Osteocyte (in vitro differentiated cells): ENCODE results near the gene PABPN1L. TPM values are rescaled to one million over a fixed set of nuclear protein-coding genes. Genes with fewer than 3 reads are reported as not detected.

Experiments used
- DNase-seq: peaks from one replicate; pipeline ENCODE4 v3.0.0; 2021; ENCODE audit warnings: mixed read lengths; ENCODE audit not compliant: unreplicated experiment; ENCODE audit errors: extremely low spot score
- H3K27ac Mint-ChIP-seq: one replicate; pipeline ENCODE4 v1.8.0; 2021; ENCODE audit warnings: mild to moderate bottlenecking, mixed read lengths; ENCODE audit not compliant: unreplicated experiment
- H3K27me3 Mint-ChIP-seq: one replicate; pipeline ENCODE4 v1.8.0; 2021; ENCODE audit warnings: mixed read lengths; ENCODE audit not compliant: unreplicated experiment
- H3K36me3 Mint-ChIP-seq: one replicate; pipeline ENCODE4 v1.8.0; 2021; ENCODE audit warnings: mixed read lengths; ENCODE audit not compliant: unreplicated experiment
- H3K4me1 Mint-ChIP-seq: one replicate; pipeline ENCODE4 v1.8.0; 2021; ENCODE audit warnings: mixed read lengths; ENCODE audit not compliant: unreplicated experiment
- H3K4me3 Mint-ChIP-seq: one replicate; pipeline ENCODE4 v1.8.0; 2021; ENCODE audit warnings: mild to moderate bottlenecking, moderate library complexity, mixed read lengths; ENCODE audit not compliant: unreplicated experiment
- H3K9me3 Mint-ChIP-seq: one replicate; pipeline ENCODE4 v1.8.0; 2021; ENCODE audit warnings: mixed read lengths; ENCODE audit not compliant: unreplicated experiment
- total RNA-seq: library from RNA; stranded (reverse); gene quantifications from 2 replicates; pipeline ENCODE4 v1.2.1, GENCODE V29; 2021
- TF ChIP-seq, protein P1 (sequence below): fragments of 200-600 bp; sonication (generic); IDR thresholded peaks from 2 replicates; pipeline ENCODE4 v1.5.0; 2021; ENCODE audit warnings: antibody characterized with exemption, mild to moderate bottlenecking, moderate library complexity

The PABPN1L gene
- total RNA-seq, 1 donor from 2014 or later, result not detected

DNA sequence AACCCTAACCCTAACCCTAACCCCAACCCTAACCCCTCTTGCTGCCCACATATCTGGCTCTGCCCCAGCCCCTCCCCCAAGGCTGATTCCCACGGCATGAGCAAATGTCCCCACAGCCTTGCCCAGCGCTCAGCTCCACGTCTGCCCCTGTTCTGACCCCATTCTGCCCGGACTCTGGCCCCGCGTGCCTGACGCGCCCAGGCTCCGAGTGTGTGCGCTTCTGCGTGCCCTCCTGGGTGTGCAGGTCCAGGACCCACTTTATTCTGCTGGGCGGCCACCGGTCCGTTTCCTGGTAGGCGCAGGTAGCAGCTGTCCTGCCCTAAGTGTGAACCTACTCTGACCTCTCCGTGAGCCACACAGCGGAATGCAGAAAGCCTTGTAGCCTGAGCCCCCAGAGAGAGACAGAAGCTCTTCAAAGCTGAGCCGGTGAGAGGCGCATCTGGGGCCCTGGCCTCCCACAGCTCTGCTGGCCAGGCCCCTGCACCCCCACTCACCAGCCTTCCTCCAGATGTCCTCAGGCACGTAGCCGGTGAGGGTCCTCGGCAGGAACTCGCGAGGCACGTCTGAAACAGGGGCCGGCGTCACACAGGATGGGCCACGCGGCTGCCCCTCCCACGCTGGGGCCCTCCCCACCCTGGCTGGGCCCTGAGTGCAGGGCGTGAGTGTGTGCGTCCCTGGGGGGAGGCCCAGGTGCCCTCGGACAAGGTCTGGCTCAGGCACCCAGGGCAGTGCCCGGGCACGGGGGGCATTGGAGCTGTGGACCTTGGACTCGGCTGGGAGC lies 14.0 kb upstream of the PABPN1L start:
- Mint-ChIP-seq H3K9me3 (no peaks in the 10 kb centered on the region), H3K27ac (no peak overlapping the region), H3K36me3 (no peaks in the 10 kb centered on the region), H3K27me3 (peaks cover 20% of the 10 kb centered on the region), H3K4me3 (no peak overlapping the region), H3K4me1 (no peaks in the 10 kb centered on the region)
- TF ChIP-seq, protein P1, sequence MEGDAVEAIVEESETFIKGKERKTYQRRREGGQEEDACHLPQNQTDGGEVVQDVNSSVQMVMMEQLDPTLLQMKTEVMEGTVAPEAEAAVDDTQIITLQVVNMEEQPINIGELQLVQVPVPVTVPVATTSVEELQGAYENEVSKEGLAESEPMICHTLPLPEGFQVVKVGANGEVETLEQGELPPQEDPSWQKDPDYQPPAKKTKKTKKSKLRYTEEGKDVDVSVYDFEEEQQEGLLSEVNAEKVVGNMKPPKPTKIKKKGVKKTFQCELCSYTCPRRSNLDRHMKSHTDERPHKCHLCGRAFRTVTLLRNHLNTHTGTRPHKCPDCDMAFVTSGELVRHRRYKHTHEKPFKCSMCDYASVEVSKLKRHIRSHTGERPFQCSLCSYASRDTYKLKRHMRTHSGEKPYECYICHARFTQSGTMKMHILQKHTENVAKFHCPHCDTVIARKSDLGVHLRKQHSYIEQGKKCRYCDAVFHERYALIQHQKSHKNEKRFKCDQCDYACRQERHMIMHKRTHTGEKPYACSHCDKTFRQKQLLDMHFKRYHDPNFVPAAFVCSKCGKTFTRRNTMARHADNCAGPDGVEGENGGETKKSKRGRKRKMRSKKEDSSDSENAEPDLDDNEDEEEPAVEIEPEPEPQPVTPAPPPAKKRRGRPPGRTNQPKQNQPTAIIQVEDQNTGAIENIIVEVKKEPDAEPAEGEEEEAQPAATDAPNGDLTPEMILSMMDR, result no peak
- DNase-seq, result no peak

DNA sequence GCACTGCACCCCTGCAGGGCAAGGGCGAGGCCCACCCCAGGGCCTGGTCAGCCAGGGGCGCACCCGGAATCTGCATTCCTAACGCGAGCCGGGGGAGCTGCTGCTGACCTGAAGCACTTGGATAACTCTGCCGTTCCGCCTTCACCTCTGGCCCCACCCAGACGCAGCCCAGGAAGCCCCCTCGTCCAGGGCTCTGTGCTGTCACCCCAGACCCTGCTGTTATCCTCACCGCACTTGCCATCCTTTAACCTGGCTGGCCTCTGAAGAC lies 13.3 kb upstream of the PABPN1L start:
- Mint-ChIP-seq H3K27me3 (peaks cover 22% of the 10 kb centered on the region), H3K4me1 (no peaks in the 10 kb centered on the region), H3K27ac (no peak overlapping the region), H3K36me3 (no peaks in the 10 kb centered on the region), H3K9me3 (no peaks in the 10 kb centered on the region), H3K4me3 (no peak overlapping the region)
- TF ChIP-seq, protein P1, result no peak
- DNase-seq, result no peak

DNA sequence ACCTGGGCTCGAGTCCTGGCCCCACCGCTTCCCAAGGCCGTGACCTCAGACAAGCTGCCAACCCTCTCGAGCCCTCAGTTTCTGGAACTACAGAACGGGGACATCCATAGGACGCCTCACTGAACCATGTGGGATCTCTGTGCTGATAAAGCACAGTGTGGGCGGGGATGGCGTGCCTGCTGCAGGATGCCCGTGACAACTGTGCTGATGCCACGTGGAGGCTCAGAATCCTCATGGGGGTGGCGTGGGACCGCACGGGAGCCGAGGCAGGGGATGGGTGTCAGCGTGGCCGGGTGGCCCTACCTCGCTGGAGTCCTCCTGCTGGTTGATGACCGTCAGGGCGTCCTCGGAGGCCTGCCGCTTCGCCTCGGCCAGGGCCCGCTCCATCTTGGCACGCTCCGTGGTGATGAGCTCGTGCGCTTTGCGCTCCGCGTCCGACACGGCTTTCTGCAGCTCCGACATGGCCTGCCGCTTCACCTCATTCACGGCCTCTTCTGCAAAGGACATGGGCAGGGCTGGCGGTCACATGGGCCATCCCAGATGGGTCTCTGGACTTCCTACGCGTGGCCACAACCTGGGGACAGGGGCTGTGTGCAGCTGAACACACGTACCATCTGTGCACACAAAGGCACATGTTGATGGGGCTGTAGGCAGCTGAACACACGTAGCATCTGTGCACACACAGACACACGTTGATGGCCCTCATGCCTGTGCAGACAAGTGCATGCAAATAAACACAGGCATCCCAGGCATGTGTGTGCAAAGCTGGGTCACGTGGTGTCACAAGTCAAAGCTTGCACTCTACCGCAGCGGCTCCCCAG lies 12.7 kb upstream of the PABPN1L start:
- no peaks in the 10 kb centered on the region for H3K36me3 Mint-ChIP-seq
- no peak overlapping the region for H3K4me3 Mint-ChIP-seq
- no peaks in the 10 kb centered on the region for H3K4me1 Mint-ChIP-seq
- TF ChIP-seq, protein P1, result no peak
- no peaks in the 10 kb centered on the region for H3K9me3 Mint-ChIP-seq
- DNase-seq, result no peak
- no peak overlapping the region for H3K27ac Mint-ChIP-seq
- H3K27me3 Mint-ChIP-seq, result peaks cover 22% of the 10 kb centered on the region

DNA sequence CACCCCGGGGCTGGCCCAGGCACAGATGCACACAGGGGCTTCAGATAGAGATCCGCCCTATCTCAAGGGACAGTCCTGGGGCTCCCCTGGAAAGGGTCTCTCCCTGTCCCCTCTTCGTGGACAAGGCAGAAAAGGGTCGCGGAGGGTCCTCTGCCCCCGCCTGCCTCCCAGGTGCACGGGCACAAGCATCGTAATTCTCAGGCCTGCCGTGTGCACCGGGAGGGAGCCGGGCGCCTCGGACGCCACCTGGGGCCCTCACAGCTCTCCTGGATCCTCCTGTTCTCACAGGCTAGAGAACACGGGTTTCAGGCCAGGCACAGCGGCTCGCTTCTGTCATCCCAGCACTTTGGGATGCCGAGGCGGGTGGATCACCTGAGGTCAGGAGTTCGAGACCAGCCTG lies 11.9 kb upstream of the PABPN1L start:
- H3K27me3 Mint-ChIP-seq, result peaks cover 22% of the 10 kb centered on the region
- H3K27ac Mint-ChIP-seq, result no peak overlapping the region
- H3K4me3 Mint-ChIP-seq, result no peak overlapping the region
- no peaks in the 10 kb centered on the region for H3K36me3 Mint-ChIP-seq
- no peak for DNase-seq
- no peaks in the 10 kb centered on the region for H3K9me3 Mint-ChIP-seq
- TF ChIP-seq, protein P1, result no peak
- no peaks in the 10 kb centered on the region for H3K4me1 Mint-ChIP-seq

- H3K4me3 Mint-ChIP-seq, result no peak overlapping the region
- no peak for DNase-seq
- H3K4me1 Mint-ChIP-seq, result no peaks in the 10 kb centered on the region
- H3K27ac Mint-ChIP-seq, result no peak overlapping the region
- H3K36me3 Mint-ChIP-seq, result no peaks in the 10 kb centered on the region
- H3K27me3 Mint-ChIP-seq, result peaks cover 22% of the 10 kb centered on the region
- no peaks in the 10 kb centered on the region for H3K9me3 Mint-ChIP-seq
- TF ChIP-seq, protein P1, result no peak
Observed at GRCh38 chr16:88877564-88878289, 11.3 kb upstream of the PABPN1L start.
